WTC11 (cell line): ENCODE results near the gene DCXR. TPM values are rescaled to one million over a fixed set of nuclear protein-coding genes. Genes with fewer than 3 reads are reported as not detected.

Source experiments
- ATAC-seq: fragments of 200-7000 bp; cut with Tn5 transposase; 2 replicates; pipeline ENCODE4 v1.10.0; 2021; ENCODE audit warnings: mild to moderate bottlenecking, moderate library complexity
- CTCF ChIA-PET: fragments of 300-600 bp; sonication (Branson Sonifier 250); formaldehyde crosslinking; loops from one replicate; lab custom pipeline; 2021; ENCODE audit warnings: antibody characterized with exemption; lab: Charles Lee
- POLR2A ChIA-PET: fragments of 350-600 bp; sonication (Branson Sonifier 250); formaldehyde crosslinking; loops from one replicate; lab custom pipeline; 2021; ENCODE audit warnings: antibody characterized with exemption; lab: Charles Lee
- DNase-seq: peaks from one replicate; pipeline ENCODE4 v3.0.0; 2021; ENCODE audit warnings: low spot score
- H3K27ac Mint-ChIP-seq: 2 replicates; pipeline ENCODE4 v1.8.0; 2021; ENCODE audit warnings: mixed read lengths
- H3K27me3 Mint-ChIP-seq: 2 replicates; pipeline ENCODE4 v1.8.0; 2021; ENCODE audit warnings: low read depth, mild to moderate bottlenecking, moderate library complexity, mixed read lengths
- H3K36me3 Mint-ChIP-seq: 2 replicates; pipeline ENCODE4 v1.8.0; 2021; ENCODE audit warnings: mixed read lengths
- H3K4me1 Mint-ChIP-seq: 2 replicates; pipeline ENCODE4 v1.8.0; 2022; ENCODE audit warnings: mixed read lengths
- H3K4me3 Mint-ChIP-seq: 2 replicates; pipeline ENCODE4 v1.8.0; 2021; ENCODE audit warnings: mild to moderate bottlenecking, moderate library complexity, mixed read lengths
- H3K9me3 Mint-ChIP-seq: 2 replicates; pipeline ENCODE4 v1.8.0; 2021; ENCODE audit warnings: mixed read lengths
- CBFB ChIP-seq: sonication (generic); formaldehyde crosslinking; IDR thresholded peaks from 2 replicates; pipeline ENCODE4 v1.8.1; 2022; ENCODE audit warnings: mild to moderate bottlenecking, low read depth, missing genetic modification reagents
- FOXK1 ChIP-seq: sonication (generic); formaldehyde crosslinking; IDR thresholded peaks from 2 replicates; pipeline ENCODE4 v1.8.0; 2022; ENCODE audit warnings: mild to moderate bottlenecking, moderate library complexity, missing genetic modification reagents
- GABPB1 ChIP-seq: sonication (generic); formaldehyde crosslinking; IDR thresholded peaks from 2 replicates; pipeline ENCODE4 v1.8.1; 2023; ENCODE audit warnings: mild to moderate bottlenecking, missing genetic modification reagents
- HMGA2 ChIP-seq: fragments of 250-450 bp; sonication (Bioruptor Pico); IDR thresholded peaks from 2 replicates; pipeline ENCODE4 v1.4.0; 2021; ENCODE audit warnings: mild to moderate bottlenecking, moderate library complexity
- KAT7 ChIP-seq: sonication (generic); formaldehyde crosslinking; IDR thresholded peaks from 2 replicates; pipeline ENCODE4 v1.8.1; 2023; ENCODE audit warnings: missing genetic modification reagents, mild to moderate bottlenecking, borderline replicate concordance
- OVOL2 ChIP-seq: fragments of 250-450 bp; sonication (Bioruptor Pico); IDR thresholded peaks from 2 replicates; pipeline ENCODE4 v1.9.0; 2021; ENCODE audit warnings: mild to moderate bottlenecking, borderline replicate concordance
- RELA ChIP-seq: sonication (generic); formaldehyde crosslinking; IDR thresholded peaks from 2 replicates; pipeline ENCODE4 v1.8.1; 2022; ENCODE audit warnings: missing genetic modification reagents, mild to moderate bottlenecking, borderline replicate concordance
- SP1 ChIP-seq: sonication (generic); formaldehyde crosslinking; conservative IDR thresholded peaks from 2 replicates; pipeline ENCODE4 v1.8.1; 2022; ENCODE audit warnings: missing genetic modification reagents
- TP53 ChIP-seq: sonication (generic); formaldehyde crosslinking; IDR thresholded peaks from 2 replicates; pipeline ENCODE4 v1.8.1; 2023; ENCODE audit warnings: mild to moderate bottlenecking, missing genetic modification reagents
- ZNF121 ChIP-seq: sonication (generic); formaldehyde crosslinking; IDR thresholded peaks from 2 replicates; pipeline ENCODE4 v1.8.0; 2023; ENCODE audit warnings: missing genetic modification reagents
- ZNF263 ChIP-seq: sonication (generic); formaldehyde crosslinking; IDR thresholded peaks from 2 replicates; pipeline ENCODE4 v1.8.1; 2022; ENCODE audit warnings: low read depth, mild to moderate bottlenecking, moderate library complexity, missing genetic modification reagents
- total RNA-seq: library from RNA; stranded (reverse); gene quantifications from 3 replicates; pipeline ENCODE4 v1.2.3, GENCODE V29; 2021
- TF ChIP-seq, protein P1 (sequence below): sonication (generic); formaldehyde crosslinking; IDR thresholded peaks from 2 replicates; pipeline ENCODE4 v1.8.0; 2023; ENCODE audit warnings: mild to moderate bottlenecking, missing genetic modification reagents
- TF ChIP-seq, protein P2 (sequence below): fragments of 250-450 bp; sonication (Bioruptor Pico); IDR thresholded peaks from 2 replicates; pipeline ENCODE4 v1.9.0; 2021; ENCODE audit warnings: mild to moderate bottlenecking, borderline replicate concordance
- TF ChIP-seq, protein P3 (sequence below): sonication (generic); formaldehyde crosslinking; IDR thresholded peaks from 2 replicates; pipeline ENCODE4 v1.8.1; 2022; ENCODE audit warnings: low read depth, mild to moderate bottlenecking, moderate library complexity, missing genetic modification reagents, borderline replicate concordance

DCXR gene
- total RNA-seq, 1 experiment from 2014 or later = 130 TPM

DNA sequence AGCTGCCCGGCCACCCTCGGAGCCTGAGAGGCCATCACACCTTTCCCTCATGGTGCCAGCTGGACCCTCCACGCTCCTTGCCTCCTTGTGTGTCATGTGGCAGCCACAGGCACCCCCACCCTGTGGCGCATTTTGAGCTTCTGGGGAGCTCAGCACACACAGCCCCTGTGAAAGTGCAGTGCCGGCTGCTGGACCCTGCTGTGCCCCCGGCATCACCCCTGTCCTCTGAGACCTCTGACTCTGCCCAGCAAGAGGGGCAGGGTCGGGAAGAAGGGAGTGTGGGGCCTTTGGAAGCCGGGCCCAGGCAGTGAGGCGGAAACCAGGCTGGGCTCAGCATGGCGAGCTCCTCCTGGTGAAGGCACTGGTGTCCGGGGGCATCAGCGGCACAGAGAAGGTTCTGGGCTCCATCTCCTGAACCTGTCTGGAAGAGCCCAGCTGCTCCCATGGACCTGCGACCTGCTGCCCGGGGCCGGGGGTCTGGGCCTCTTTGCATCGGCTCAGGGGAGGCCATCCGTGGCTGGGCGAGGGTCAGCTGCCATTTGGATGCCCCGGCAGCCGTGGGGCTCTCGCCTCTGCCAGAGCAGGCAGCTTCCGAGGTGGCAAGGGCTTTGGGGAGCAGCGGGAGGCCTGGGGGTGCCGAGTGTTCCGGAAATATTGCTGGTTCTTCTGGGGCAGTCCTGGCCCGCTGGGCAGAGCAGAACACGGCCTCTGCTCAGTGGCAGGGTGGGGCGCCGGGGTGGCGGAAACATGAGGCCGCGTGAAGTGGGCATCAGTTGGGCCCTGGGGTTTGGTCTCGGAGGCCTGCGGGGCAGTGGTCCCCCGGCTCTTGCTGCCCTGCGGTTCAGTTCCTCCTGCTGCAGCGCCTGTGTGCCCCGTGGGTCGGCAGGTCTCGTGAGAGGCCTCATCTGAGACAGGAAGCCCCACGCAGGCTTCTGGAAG lies 32.7 kb downstream of the DCXR start:
- DNase-seq = no peak
- no peaks in the 10 kb centered on the region for H3K9me3 Mint-ChIP-seq
- CTCF ChIA-PET = interaction anchor here (1.0 to 2.6 kb wide), 4 partner anchors 9 to 33 kb away, joined by 3 to 12 read pairs (median 4); partner anchors contain the start of gene DCXR
- POLR2A ChIA-PET = no interaction called here
- TF ChIP-seq SP1 (CRISPR knock-in tag) (no peak), TP53 (no peak), ZNF121 (CRISPR knock-in tag) (no peak), OVOL2 (no peak), HMGA2 (CRISPR knock-in tag) (no peak), KAT7 (CRISPR knock-in tag) (no peak), CBFB (CRISPR knock-in tag) (no peak)
- TF ChIP-seq, protein P1, sequence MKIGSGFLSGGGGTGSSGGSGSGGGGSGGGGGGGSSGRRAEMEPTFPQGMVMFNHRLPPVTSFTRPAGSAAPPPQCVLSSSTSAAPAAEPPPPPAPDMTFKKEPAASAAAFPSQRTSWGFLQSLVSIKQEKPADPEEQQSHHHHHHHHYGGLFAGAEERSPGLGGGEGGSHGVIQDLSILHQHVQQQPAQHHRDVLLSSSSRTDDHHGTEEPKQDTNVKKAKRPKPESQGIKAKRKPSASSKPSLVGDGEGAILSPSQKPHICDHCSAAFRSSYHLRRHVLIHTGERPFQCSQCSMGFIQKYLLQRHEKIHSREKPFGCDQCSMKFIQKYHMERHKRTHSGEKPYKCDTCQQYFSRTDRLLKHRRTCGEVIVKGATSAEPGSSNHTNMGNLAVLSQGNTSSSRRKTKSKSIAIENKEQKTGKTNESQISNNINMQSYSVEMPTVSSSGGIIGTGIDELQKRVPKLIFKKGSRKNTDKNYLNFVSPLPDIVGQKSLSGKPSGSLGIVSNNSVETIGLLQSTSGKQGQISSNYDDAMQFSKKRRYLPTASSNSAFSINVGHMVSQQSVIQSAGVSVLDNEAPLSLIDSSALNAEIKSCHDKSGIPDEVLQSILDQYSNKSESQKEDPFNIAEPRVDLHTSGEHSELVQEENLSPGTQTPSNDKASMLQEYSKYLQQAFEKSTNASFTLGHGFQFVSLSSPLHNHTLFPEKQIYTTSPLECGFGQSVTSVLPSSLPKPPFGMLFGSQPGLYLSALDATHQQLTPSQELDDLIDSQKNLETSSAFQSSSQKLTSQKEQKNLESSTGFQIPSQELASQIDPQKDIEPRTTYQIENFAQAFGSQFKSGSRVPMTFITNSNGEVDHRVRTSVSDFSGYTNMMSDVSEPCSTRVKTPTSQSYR (CRISPR knock-in tag) = no peak
- TF ChIP-seq, protein P2, sequence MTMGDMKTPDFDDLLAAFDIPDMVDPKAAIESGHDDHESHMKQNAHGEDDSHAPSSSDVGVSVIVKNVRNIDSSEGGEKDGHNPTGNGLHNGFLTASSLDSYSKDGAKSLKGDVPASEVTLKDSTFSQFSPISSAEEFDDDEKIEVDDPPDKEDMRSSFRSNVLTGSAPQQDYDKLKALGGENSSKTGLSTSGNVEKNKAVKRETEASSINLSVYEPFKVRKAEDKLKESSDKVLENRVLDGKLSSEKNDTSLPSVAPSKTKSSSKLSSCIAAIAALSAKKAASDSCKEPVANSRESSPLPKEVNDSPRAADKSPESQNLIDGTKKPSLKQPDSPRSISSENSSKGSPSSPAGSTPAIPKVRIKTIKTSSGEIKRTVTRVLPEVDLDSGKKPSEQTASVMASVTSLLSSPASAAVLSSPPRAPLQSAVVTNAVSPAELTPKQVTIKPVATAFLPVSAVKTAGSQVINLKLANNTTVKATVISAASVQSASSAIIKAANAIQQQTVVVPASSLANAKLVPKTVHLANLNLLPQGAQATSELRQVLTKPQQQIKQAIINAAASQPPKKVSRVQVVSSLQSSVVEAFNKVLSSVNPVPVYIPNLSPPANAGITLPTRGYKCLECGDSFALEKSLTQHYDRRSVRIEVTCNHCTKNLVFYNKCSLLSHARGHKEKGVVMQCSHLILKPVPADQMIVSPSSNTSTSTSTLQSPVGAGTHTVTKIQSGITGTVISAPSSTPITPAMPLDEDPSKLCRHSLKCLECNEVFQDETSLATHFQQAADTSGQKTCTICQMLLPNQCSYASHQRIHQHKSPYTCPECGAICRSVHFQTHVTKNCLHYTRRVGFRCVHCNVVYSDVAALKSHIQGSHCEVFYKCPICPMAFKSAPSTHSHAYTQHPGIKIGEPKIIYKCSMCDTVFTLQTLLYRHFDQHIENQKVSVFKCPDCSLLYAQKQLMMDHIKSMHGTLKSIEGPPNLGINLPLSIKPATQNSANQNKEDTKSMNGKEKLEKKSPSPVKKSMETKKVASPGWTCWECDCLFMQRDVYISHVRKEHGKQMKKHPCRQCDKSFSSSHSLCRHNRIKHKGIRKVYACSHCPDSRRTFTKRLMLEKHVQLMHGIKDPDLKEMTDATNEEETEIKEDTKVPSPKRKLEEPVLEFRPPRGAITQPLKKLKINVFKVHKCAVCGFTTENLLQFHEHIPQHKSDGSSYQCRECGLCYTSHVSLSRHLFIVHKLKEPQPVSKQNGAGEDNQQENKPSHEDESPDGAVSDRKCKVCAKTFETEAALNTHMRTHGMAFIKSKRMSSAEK (CRISPR knock-in tag) = no peak
- ATAC-seq = no peak
- H3K4me1 Mint-ChIP-seq = no peaks in the 10 kb centered on the region
- H3K27me3 Mint-ChIP-seq = no peaks in the 10 kb centered on the region
- H3K36me3 Mint-ChIP-seq = no peaks in the 10 kb centered on the region
- H3K27ac Mint-ChIP-seq = no peak overlapping the region
- H3K4me3 Mint-ChIP-seq = no peak overlapping the region

DNA sequence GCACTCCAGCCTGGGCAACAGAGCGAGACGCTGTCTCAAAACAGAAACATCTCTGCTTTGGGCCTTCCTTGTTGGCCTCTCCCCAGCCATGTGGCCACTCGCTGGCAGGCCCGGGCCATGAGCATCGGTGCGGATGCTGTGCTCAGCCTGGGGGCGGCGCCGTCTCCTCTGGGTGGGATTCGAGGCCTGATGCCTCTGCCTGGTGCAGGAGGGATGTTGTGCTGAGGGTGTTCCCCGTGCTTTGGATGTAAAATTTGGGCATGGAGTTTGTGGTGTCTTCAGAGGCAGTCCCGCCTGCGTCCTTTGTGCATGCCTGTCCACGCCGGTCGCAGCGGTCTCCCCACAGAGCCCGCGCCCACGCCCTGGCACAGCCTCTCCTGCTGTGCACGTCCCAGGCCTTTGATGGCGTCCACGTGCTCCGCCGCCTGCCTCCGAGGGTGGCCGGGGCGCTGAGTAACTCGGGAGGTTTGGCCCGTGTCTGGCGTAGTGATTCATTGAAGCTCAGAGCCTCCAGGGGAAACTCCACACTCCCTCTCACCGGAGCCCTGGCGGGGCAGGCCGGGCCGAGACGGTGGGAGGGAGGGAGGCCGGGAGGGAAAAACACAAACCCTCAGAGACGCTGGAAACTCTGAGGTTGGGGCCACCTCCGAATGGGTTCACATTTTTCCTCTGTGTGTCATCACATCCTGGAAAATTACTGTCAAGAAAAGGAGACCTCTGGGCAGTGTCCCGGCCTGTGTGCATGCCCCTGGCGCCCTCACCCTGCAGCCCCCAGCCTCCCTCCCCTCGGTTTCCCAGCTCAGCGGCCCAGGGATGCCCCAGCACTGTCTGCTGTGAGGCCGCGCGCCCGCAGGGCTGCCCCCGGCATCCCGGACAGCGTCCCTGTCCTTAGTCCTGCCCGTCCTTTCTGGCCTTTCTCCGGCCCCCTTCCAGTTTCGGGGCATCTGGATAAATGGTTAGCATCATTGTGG lies 33.8 kb downstream of the DCXR start:
- H3K36me3 Mint-ChIP-seq = no peaks in the 10 kb centered on the region
- no peak overlapping the region for H3K4me3 Mint-ChIP-seq
- TF ChIP-seq, protein P3, sequence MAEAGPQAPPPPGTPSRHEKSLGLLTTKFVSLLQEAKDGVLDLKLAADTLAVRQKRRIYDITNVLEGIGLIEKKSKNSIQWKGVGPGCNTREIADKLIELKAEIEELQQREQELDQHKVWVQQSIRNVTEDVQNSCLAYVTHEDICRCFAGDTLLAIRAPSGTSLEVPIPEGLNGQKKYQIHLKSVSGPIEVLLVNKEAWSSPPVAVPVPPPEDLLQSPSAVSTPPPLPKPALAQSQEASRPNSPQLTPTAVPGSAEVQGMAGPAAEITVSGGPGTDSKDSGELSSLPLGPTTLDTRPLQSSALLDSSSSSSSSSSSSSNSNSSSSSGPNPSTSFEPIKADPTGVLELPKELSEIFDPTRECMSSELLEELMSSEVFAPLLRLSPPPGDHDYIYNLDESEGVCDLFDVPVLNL (CRISPR knock-in tag) = no peak
- TF ChIP-seq, protein P2 (CRISPR knock-in tag) = no peak
- TF ChIP-seq GABPB1 (CRISPR knock-in tag) (peak; percentile 79), TP53 (no peak), FOXK1 (CRISPR knock-in tag) (no peak), RELA (CRISPR knock-in tag) (no peak), ZNF263 (no peak)
- no peak overlapping the region for H3K27ac Mint-ChIP-seq
- DNase-seq (no peak), ATAC-seq (peak; percentile 21; the same call in 1 of the 2 replicates)
- no peaks in the 10 kb centered on the region for H3K9me3 Mint-ChIP-seq
- H3K4me1 Mint-ChIP-seq = no peaks in the 10 kb centered on the region
- POLR2A ChIA-PET = no interaction called here
- no peaks in the 10 kb centered on the region for H3K27me3 Mint-ChIP-seq
- CTCF ChIA-PET = interaction anchor here (1.0 to 2.6 kb wide), 5 partner anchors 8 to 34 kb away, joined by 3 to 12 read pairs (median 4); partner anchors contain the start of gene DCXR
